ENCODE measurements around the gene SPPL3.

The SPPL3 gene

DNA sequence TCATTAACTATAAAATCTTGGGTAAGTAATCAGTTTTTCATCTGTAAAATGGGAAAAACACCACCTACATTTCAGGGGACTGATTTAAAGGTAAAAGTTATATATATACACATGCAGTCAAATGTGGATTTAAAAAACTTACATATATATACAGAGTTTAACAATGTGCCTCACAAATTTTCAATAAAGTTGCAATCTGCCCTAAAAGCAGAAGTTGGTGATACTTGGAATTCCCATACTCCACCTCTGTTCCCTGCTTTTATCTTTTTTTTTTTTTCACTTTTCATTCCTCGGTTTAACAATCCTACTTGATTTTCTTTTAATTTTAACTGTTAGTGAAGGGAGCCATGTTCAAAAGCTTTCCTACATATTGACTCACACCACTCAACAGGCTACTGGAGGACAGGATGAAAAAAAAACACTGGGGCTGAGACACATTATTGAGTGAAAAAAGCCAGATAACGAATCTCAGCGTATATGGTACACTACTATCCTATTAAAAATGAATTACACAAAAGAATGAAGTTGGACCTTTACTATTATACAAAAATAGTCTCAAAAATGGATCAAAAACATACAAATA lies 24.3 kb downstream of the SPPL3 start:
- in situ Hi-C loops (cut with HindIII; ENCODE audit: low sequenced_read_pairs) = no loop called here
- no peak for DNase-seq (ENCODE audit: low read depth)
- no peak overlapping the region for H3K4me3 ChIP-seq (ENCODE audit: low read depth, low read length)
- no peak for TF ChIP-seq CTCF (IDR thresholded peaks at IDR 0.05; ENCODE audit: low read depth, low read length, missing control alignments)

DNA sequence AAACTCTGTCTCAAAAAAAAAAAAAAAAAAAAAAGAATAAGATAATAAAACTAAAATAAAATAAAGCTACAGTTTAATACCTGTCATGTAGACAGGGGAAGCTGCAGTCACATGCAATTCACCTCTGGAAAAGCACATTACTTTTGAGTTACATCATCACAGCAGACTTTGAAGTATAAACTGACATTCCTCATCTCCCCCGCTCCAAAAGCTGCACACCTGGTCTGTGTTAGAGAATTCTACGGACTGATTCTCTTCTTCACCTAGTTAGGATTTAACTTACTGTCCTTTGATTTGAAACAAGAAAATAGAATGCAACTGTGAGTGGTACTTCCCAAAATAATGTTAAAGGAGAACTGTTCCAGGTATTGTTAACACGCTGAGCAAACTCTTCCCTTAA lies 25.1 kb downstream of the SPPL3 start:
- in situ Hi-C loops (cut with HindIII; ENCODE audit: low sequenced_read_pairs) = no loop called here
- no peak for TF ChIP-seq CTCF (IDR thresholded peaks at IDR 0.05; ENCODE audit: low read depth, low read length, missing control alignments)
- no peak for DNase-seq (ENCODE audit: low read depth)
- H3K4me3 ChIP-seq (ENCODE audit: low read depth, low read length) = no peak overlapping the region

DNA sequence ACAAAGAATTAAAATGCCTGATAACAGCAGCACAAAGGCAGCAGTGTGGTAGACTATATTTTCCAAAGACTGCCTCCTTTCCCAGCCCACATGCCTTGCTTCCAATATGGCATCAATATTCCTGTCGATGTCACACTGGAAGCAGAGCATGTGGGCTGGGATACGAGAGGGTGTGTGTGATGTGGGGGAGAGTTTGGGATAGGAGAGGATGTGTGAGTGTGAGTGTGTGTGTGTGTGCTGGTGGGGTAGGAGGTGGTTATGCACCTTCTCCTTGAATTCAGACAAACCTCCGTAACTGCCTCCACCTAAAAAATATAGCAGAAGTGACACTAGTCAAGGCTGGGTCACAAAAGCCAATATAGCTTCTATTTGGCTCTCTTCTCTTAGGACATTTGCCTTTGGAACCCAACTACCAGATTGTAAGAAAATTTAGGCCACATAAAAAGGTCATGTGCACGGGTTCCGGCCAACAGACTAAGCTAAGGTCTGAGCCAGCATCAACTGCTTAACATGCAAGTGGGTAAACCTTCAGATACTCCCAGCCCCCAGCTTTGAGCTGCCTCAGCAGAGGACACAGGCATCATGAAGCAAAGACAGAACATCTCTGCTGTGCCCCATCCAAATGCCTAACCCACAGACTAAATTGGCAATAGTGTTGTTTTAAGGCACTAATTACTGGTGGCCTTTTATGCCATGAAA lies 29.5 kb downstream of the SPPL3 start:
- in situ Hi-C loops (cut with HindIII; ENCODE audit: low sequenced_read_pairs) = no loop called here
- TF ChIP-seq CTCF (IDR thresholded peaks at IDR 0.05; ENCODE audit: low read depth, low read length, missing control alignments) = no peak
- DNase-seq (ENCODE audit: low read depth) = no peak
- no peak overlapping the region for H3K4me3 ChIP-seq (ENCODE audit: low read depth, low read length)

DNA sequence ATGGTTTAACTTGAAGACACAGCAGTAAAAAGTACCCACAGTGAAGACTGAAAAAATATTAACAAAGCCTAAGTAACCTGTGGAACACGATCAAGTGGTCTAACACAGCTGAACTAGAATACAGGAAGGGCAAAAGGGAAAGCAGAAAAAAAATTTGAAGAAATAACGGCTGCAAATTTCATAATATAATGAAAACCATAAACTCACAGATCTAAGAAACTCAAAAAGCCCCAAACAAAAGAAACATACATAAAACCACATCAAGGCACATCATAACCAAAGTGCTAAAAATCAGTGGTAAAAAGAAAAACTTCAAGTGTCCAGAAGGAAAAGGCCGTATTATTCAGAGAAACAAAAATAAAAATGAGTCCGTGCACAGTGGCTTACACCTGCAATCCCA lies 30.9 kb downstream of the SPPL3 start:
- in situ Hi-C loops (cut with HindIII; ENCODE audit: low sequenced_read_pairs) = no loop called here
- TF ChIP-seq CTCF (IDR thresholded peaks at IDR 0.05; ENCODE audit: low read depth, low read length, missing control alignments) = no peak
- DNase-seq (ENCODE audit: low read depth) = no peak
- no peak overlapping the region for H3K4me3 ChIP-seq (ENCODE audit: low read depth, low read length)

DNA sequence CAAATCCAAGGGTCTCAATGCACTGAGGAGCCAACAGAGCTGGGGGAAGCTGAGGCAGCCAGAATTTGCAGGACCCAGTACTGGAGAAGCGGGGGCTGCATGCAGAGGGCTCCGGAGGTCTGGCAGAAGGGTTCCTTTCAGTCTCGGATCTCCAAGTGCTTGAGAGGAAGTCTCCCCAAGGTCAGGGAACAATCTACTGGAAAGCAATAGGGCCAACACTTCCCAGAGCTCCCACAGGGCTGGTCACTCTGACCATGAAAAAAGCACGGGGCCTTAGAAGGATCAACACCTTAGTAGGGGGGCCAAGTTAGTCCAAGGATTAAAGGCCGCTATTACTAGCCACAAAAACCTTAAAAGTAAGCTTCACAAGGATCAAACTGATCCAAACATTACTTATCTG lies 31.7 kb downstream of the SPPL3 start:
- in situ Hi-C loops (cut with HindIII; ENCODE audit: low sequenced_read_pairs) = no loop called here
- TF ChIP-seq CTCF (IDR thresholded peaks at IDR 0.05; ENCODE audit: low read depth, low read length, missing control alignments) = no peak
- H3K4me3 ChIP-seq (ENCODE audit: low read depth, low read length) = no peak overlapping the region
- no peak for DNase-seq (ENCODE audit: low read depth)

GRCh38 chr12:120870415-120870814 lies 33.7 kb downstream of the SPPL3 start:
- DNase-seq (ENCODE audit: low read depth) = no peak
- no peak overlapping the region for H3K4me3 ChIP-seq (ENCODE audit: low read depth, low read length)
- no peak for TF ChIP-seq CTCF (IDR thresholded peaks at IDR 0.05; ENCODE audit: low read depth, low read length, missing control alignments)
- in situ Hi-C loops (cut with HindIII; ENCODE audit: low sequenced_read_pairs) = no loop called here

Data from astrocyte of the cerebellum (primary cell).